Measurements from ENCODE around the gene ATG4D.
A peak's percentile ranks its signal among the peaks of the same experiment; 100 is the strongest.

ATG4D gene

GRCh38 chr19:10543420-10544241 is at the start of gene ATG4D:
Gene ATG4D (plus strand): TSS chr19:10543904. CDS start chr19:10544091, 187 bp downstream.
- DNase-seq = peak; percentile 94

- no peak for DNase-seq
Measured at GRCh38 chr19:10497371-10497770, 46.3 kb upstream of the ATG4D start.

GRCh38 chr19:10499550-10500246 is 44.0 kb upstream of the ATG4D start:
- no peak for DNase-seq

- no peak for DNase-seq
Measured at GRCh38 chr19:10500247-10500592, 43.5 kb upstream of the ATG4D start.

GRCh38 chr19:10501971-10502523 is 41.7 kb upstream of the ATG4D start:
- DNase-seq = peak; percentile 80

- DNase-seq = peak; percentile 92
Measured at GRCh38 chr19:10502524-10503001, 41.1 kb upstream of the ATG4D start.

GRCh38 chr19:10503002-10503789 is 40.5 kb upstream of the ATG4D start, which contains the start of gene KEAP1:
Gene KEAP1 (minus strand): TSS chr19:10503356. CDS start chr19:10500033, 3,323 bp downstream.
- DNase-seq = peak; percentile 51

- no peak for DNase-seq
Measured at GRCh38 chr19:10505583-10506229, 38.0 kb upstream of the ATG4D start.

GRCh38 chr19:10508036-10508435 is 35.7 kb upstream of the ATG4D start:
- no peak for DNase-seq

GRCh38 chr19:10508707-10509106 is 35.0 kb upstream of the ATG4D start:
- no peak for DNase-seq

GRCh38 chr19:10510301-10510802 is 33.4 kb upstream of the ATG4D start:
- DNase-seq = no peak

- DNase-seq = no peak
Measured at GRCh38 chr19:10513223-10513622, 30.5 kb upstream of the ATG4D start.

- DNase-seq = no peak
Measured at GRCh38 chr19:10514211-10515145, 29.2 kb upstream of the ATG4D start.

GRCh38 chr19:10516064-10516385 is 27.7 kb upstream of the ATG4D start:
- no peak for DNase-seq

- DNase-seq = no peak
Measured at GRCh38 chr19:10516671-10517286, 26.9 kb upstream of the ATG4D start.

- peak; percentile 42 for DNase-seq
Measured at GRCh38 chr19:10517361-10517759, 26.3 kb upstream of the ATG4D start, which contains the start of gene S1PR5. Gene S1PR5 (minus strand): TSS chr19:10517447. CDS start chr19:10515011, 2,436 bp downstream.

GRCh38 chr19:10517760-10518443 is 25.8 kb upstream of the ATG4D start:
- peak; percentile 42 for DNase-seq

GRCh38 chr19:10518444-10519361 is 25.0 kb upstream of the ATG4D start:
- no peak for DNase-seq

GRCh38 chr19:10519421-10519820 is 24.3 kb upstream of the ATG4D start:
- DNase-seq = no peak
